ENCODE results near the gene OR10H5. TPM values are rescaled to one million over a fixed set of nuclear protein-coding genes. Genes with fewer than 3 reads are reported as not detected.
"Not testable (repeated sequence)": the region's sequence is repeated elsewhere in the genome, so short reads cannot be mapped to it uniquely, and the experiment has no call there.

Gene OR10H5, protein sequence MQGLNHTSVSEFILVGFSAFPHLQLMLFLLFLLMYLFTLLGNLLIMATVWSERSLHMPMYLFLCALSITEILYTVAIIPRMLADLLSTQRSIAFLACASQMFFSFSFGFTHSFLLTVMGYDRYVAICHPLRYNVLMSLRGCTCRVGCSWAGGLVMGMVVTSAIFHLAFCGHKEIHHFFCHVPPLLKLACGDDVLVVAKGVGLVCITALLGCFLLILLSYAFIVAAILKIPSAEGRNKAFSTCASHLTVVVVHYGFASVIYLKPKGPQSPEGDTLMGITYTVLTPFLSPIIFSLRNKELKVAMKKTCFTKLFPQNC
- polyA plus RNA-seq (2013, experiment 1 of 2; ENCODE audit: insufficient read length), result not detected
- polyA plus RNA-seq (2013, experiment 2 of 2; ENCODE audit: insufficient read length), result not detected

DNA sequence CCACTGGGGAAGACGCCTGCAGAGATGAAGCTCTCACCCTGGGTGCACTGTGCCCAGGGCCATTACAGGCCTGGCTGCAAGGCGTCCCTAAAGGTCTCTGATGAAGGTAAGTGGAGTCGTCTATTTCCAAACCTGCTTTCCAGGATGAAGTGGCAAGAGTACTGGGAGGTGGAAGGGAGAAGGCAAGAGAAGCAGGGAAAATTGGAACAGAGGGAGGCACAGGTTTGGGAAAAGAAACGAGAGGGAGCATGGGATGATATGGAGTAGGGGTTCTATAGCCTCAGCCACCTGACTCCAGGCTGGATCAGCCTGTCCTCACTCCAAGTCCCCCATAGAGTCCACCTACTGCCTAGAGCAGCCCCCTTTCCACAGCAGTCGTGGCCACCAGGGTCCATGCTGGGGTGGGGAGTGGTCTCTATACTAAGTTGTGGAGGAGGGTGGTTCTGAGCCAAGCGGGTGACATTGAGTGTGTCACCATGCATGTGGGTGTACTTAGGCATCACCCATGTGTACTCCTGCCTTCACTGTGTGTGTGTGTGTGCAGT, at the start of gene OR10H5:
OR10H5 (plus strand) TSS at position 51 of the 545 bp plus-strand sequence. CDS start 6,388 bp downstream, outside the sequence.
- DNase-seq, result no peak

DNA sequence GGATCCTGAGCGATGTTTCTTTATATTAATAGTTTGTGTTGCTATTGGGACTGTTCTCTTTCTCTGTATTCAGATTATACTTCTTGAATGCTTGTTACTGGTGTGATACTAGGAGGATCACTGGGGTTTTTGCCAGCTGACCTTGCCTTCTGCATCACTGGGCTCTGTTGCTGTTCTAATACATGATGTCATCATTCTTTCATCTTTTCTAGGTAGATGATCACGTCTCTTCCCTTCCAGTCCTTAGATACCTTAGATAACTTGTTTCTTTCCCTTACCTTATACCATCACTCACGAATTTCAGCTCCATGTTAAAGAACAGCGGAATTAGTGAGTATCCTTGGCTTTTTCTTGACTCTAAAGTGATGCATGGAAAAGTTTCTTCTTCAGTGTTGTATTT, 49.7 kb upstream of the OR10H5 start, which contains the start of gene OR10H3:
OR10H3 (plus strand) TSS at position 264 of the 400 bp plus-strand sequence. CDS start 3,408 bp downstream, outside the sequence.
- DNase-seq, result no peak

DNA sequence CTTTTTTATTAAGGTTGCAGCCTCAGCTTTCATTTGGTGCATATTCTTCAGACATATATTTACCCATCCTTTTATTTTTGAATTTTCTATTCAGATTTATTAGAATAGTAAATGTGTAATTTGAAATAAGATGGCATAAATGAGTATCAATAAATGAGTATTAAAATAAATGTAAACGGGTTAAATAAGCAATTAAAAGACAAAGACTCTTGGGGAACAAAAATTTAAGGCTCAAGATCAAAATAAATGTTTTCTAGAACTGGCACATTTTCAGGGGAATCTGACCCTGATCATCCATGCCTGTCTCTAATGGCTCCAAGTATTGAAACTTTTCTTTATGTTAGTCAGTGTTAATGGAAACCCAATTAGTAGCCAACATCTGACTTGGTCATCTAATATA, 46.7 kb upstream of the OR10H5 start:
- DNase-seq, result no peak

DNA sequence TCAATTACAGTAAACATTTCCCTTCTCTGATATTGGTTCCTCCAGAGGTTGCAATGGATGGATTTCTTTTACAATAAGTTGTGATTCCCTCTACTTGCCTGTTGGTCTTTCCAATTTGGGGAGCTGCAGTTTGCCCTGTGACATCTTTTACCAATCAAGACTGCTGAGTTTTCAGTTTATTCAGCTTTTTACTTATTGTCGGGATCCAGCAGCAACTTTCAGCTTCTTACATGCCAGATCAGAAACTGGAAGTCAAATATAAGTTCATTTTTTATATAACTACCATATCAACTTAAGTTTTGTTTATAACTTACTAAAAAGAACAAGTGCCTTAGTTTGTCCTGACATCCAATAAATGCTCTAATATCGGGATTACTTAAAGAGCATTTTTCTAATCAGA, 39.2 kb upstream of the OR10H5 start:
- no peak for DNase-seq

DNA sequence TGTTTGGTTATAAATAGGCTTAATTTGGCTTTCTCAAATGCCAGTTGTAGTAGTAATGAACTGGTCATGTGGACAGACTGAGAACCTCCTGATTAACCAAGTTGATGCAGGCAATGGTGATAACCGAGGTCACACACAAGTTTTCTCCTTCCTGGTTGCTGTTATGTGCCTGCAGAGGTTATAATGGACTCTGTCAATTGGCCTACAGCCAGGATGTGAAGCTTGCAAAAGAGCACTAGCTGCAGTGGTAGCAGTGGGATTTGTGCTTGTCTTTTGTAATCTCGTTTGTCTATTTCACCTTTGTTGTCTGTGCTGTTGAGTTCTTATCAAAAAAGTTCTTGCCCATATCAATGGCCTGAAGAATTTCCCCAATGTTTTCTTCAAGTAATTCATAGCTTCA, 29.1 kb upstream of the OR10H5 start:
- no peak for DNase-seq

DNA sequence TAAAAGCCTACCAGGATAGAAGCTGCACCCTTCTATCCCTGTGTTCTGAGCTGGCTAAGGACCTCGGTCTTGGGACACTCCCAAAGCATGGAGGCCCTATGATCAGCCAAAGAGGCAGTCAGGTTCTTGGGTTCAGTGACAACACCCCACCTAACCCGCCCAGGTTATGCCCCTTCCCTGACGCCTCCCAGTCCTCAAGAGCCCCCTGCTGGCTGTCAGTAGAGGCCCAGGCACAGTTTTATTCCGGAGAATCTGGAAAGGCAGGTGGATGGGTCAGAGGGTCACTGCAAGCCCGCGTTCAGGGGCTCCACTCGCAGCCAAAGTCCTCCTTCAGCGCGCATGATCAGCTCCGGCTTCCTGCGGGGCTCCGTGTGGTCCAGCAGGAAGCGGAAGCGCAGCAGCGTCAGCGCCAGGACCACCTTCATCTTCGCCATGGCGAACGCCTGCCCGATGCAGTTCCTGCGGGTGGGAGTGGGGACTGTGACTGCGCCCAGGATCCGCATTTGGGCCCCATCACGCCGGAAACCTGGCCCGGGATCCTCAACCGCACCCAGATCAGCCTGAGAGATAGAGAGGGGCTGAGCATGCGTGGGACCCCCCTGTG, 27.4 kb upstream of the OR10H5 start:
- no peak for DNase-seq

DNA sequence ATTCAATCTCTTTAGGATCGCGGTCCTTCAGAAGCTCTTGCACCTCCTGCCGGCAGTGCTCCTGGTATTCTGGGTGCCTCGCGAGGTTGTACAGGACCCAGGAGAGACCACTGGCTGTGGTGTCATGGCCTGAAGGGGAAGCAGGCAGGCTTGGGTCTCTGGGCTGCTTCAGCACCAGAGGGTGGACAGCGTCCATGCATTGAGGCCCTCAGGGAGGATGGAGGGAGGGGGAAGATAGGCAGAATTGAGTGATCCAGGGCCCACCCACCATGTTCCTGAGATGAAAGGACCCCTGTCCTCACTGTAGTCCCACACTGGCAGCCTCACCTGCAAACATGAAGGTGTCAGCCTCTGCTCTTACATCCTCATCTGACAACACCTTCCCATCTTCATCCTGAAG, 17.9 kb upstream of the OR10H5 start:
- no peak for DNase-seq

DNA sequence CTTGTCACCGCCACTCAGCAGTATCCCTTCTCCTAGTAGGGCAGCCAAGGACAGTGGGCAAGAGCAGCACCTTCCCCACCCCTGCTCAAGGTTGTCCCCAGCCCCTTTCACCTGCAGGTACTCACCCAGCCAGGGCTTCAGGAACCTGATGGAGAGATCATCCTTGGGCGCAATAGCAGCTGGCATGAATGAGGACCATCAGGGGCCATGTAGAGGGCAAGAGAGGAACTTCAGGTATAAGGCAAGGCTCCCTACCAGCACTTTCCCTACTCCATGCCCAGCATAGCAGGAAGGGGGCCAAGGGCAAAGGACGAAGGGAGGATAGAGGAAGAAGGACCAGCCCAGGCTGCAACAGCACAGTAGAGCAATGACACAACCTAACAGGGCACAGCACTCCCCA, 13.3 kb upstream of the OR10H5 start:
- DNase-seq, result not testable (repeated sequence)

DNA sequence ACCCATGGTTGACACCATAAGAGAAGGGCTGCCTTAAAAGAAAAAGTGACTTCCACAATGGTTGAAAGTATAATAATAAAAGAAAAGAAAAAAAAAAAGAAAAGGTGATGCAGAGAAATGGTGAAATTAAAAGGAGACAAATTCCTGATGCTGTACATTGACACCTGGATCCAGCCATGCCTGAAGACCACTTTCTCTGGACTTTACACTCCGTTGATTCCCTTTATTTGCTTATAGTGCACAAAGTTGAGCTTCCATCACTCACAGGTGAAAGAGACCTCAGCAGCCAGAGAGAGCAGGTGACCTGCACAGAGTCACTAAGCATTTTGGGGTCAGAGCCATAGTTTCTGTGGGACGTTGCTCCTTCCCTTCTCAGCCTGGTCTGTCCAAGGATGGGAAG, 12.2 kb upstream of the OR10H5 start:
- DNase-seq, result no peak

DNA sequence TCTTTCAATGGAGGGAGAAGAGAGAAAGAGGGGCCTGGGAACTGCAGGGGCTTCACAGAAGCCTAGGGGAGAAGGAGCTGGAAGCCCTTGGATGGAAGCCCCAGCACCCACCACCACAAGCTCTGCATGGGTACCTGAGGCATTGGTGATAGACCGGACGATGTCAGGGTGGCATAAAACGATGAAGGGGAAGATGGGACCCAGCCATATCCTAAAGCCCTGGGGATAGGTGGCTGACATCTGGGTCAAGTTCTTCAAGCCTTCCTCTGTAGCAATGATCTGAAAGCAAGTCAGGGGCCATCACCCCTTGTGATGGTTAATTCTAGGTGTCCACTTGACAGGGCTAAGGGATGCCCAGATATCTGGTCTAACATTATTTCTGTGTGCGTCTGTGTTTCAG, 11.2 kb upstream of the OR10H5 start:
- no peak for DNase-seq

DNA sequence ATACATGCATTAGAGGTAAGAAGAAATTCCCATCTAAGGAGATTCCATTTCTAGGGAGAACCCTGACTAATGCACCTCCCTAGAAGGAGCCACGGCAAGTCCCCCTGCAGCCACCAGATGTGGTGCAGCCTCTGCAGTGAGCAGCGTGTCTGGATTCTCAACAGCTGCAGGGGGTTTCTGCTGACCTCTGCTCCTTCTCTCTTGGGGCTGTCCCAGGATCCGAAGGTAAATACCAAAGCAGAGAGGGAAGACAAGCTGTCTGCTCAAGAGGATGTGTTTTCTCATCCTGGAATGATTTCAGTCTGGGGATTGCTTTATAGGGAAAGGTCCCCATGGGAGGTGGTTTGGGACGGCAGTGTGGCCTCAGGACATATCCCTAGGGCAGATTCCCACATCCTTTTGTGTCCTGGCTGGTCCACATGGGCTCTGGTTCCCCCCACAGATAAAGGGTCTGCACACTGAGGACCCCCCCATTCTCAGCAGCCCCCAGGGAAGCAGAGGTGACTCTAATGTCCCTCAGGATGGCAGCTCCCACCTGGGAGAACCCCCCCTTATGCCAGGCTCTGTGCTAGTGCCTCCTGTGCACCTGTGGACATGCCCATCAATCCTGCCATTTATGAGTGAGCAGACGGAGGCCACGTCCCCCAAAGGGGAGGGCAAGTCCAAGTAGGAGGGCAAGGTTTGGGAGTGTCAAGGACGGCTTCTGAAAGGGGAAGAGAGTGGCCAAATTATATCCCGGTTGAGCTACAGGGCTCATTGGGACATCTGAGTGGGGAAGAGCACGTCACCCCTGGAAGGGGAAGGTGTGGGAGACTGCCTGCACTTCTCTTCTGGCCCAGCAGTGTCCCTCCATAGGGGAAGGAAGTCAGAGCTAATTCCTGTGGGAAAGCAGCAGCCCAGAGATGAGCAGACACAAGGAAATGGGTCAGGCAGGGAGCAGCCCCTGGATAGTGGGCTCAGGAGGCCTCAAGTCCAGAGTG, 10.2 kb upstream of the OR10H5 start:
- DNase-seq, result no peak

DNA sequence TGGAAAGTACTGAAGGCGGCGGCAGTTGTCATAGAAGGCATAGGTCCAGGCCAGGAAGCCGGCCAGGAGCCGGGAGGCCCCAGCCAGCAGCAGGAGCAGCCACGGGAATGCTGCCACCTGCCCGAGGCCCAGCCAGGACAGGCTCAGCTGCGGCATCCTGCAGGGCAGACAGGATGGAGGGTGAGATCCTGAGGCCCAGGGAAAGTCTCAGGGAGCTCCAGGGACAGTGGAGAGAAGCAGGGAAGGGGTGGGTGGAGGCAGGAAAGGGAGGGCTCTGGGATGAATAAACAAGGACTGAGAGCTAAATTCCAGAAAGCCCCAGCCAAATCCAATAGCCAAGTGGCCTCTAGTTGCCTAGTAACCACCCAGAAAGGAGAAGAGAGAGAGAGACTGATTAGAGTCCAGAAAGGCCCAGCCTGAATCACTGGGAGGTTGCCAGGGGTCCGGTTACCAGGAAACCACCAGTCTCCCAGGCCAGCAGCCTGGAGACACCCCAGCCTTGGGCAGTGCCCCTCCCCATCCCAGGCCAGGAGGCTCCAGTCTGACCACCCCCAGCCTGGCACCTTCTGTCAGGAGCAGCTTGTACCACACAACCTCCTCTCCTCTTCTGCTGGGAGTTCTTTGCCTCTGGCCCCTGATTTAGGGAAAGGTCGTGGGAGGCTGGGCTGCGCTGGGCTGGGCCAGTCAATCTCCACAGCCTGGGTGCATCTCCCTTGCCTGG, 7.5 kb upstream of the OR10H5 start:
- DNase-seq, result peak; percentile 11

DNA sequence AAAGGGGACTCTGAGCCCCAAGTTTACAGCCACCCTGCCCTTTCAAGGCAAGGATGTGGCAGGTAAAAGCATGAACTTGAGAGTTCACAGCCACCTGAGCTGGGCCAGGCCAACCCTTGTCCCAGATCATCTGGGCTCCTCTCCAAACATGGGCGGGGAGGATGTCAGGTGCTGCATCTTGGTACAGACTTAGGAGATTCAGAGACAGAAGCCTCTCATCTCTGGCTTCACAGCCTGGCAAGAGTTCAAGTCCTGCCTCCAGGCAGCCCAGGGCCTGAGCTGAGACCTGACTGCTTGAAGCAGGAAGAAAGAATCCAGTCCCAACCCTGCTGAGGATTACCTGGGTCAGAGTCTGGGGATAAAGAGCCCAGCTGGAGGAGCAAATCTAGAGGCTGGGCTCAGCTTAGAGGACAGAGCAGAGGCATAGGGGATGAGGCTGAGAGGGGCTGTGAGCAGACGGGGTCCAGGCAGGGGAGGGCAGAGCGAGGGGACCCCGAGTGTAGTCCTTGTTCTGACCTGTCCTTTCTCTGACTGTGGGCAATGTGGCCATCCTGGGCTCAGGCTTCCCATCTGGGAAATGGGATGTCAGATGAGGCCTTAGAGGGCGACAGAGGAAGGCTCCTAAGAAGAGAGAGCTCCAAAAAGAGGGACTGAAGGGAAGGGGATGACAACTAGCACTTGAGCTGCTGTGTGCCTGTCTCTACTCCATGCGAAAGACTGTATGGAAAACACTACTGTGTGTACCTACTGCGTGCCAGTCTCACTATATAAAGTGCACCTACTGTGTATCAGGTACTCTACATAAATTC, 6.6 kb upstream of the OR10H5 start:
- no peak for DNase-seq

DNA sequence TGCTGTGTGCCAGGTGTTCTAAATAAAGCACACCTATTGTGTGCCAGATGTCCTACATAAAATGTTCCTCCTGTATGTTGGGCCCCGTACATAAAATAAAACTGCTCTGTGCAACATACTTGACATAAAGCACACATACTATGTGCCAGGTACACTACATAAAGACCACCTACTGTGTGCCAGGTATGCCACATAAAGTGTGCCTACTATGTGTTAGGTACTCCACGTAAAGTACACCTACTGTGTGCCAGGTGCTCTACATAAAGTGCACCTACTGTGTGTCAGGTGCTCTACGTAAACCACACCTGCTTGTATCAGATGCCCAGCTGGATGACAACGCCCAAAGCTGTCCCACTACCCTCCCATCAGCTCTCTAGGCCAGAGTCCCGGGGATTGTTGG, 5.8 kb upstream of the OR10H5 start:
- no peak for DNase-seq

DNA sequence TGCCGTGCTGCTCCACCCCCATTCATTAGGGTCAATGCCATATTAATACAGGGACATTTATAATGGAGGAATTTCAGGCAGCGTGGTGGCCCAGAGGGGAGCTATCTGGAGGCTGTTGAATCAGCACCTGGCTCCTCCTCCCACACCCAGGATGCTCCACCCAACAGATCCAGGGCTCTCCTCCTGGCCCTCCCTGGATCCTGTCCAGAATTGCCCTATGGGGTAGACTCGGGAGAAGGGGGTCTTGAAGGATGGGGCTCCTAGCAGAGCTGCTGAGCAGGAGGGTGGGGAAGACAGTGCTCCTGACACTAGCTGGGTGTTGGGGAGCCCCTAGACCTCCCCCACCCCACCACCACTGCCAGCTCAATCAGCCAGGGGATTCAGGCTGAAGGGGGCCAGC, 5.2 kb upstream of the OR10H5 start:
- DNase-seq, result no peak

DNA sequence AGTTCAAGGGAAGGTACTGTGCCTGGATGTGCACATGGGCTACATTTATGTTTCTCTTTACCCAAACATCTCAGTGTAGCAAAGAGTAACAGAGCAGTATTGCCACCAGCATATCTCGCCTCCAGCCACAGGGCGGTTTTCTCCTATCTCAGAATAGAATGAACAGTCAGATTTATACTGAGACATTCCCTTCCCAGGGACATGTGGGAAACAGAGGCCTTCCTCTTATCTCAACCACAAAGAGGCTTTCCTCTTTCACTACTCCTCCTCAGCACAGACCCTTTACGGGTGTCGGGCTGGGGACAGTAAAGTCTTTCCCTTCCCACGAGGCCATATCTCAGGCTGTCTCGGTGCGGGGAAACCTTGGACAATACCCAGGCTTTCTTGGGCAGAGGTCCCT, 4.6 kb upstream of the OR10H5 start:
- not testable (repeated sequence) for DNase-seq

DNA sequence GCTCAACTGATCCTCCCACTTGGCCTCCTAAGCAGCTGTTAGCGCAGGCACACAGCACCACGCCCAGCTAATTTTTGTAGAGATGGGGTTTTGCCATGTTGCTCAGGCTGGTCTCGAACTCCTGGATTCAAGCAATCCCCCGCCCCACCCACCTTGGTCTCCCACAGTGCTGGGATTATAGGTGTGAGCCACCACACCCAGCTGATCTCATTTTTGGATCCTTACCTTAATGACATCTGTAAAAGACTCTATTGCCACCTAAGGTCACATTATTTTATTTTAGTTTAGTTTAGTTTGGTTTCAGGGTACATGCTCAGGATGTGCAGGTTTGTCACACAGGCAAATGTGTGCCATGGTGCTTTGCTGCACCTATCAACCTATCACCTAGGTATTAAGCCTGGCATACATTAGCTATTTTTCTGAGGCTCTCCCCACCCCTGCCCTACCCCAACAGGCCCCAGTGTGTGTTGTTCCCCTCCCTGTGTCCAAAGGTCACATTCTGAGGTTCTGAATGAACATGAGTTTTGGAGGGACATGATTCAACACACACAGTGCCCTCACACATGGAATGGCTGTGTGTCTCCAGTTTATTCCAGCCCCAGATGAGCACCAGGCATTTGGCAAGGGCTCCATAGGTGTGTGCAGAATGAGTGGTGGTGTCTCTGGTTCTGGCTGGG, 1.3 kb downstream of the OR10H5 start:
- DNase-seq, result no peak

DNA sequence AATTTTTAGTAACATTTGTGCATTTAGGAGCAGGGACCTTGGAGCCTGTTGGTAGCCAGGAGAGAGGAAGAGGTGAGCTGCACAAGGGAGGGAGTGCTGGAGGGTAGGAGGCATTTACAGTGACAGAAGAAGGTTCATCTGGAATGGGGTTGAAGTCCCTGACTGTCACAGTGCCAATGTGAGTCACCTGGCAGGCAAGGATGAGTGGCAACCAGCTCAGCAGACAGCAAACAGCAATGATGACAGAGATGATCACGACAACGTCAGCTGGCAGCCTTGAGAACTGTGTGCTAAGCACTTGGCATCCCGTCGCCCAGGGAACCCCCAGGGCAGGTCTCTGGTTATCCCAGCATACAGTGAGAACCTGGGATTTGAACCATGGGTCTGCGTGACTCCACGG, 2.6 kb downstream of the OR10H5 start:
- DNase-seq, result no peak

DNA sequence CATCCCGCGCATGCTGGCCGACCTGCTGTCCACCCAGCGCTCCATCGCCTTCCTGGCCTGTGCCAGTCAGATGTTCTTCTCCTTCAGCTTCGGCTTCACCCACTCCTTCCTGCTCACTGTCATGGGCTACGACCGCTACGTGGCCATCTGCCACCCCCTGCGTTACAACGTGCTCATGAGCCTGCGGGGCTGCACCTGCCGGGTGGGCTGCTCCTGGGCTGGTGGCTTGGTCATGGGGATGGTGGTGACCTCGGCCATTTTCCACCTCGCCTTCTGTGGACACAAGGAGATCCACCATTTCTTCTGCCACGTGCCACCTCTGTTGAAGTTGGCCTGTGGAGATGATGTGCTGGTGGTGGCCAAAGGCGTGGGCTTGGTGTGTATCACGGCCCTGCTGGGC, 6.8 kb downstream of the OR10H5 start:
- DNase-seq, result not testable (repeated sequence)

DNA sequence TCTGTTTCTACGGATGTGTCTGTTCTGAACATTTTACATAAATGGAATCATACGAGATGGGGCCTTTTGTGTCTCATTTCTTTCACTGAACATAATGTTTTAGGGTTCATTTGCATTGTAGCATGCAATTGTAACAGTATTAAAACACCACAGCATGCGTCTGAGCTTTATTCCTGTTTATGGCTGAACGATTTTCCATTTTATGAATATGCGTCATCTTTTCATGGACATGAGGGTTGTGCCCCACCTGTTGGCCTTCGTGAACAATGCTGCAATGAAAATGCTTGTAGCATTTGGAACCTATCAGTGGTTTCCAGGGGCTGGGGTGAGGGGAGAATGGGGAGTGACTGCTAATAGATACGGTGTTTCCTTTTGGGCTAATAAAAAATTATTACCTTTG, 22.9 kb downstream of the OR10H5 start:
- DNase-seq, result no peak

Data from fibroblast of skin of back (primary cell).